H9 (cell line): ENCODE measurements around the gene FXYD4. TPM values are rescaled to one million over a fixed set of nuclear protein-coding genes. Genes with fewer than 3 reads are reported as not detected.
A peak's percentile ranks its signal among the peaks of the same experiment; 100 is the strongest.

Experiments
- DNase-seq: peaks from one replicate; pipeline ENCODE4 v3.0.0-alpha.2; 2017
- H2AFZ ChIP-seq: one replicate; pipeline ENCODE4 v1.6.1; 2013; ENCODE audit warnings: mild to moderate bottlenecking, low read length, control low read depth, moderate library complexity
- H2AK5ac ChIP-seq: 2 replicates; pipeline ENCODE4 v1.6.1; 2013; ENCODE audit warnings: low read length, control low read depth, mixed read lengths; ENCODE audit not compliant: insufficient read length
- H2BK120ac ChIP-seq: one replicate; pipeline ENCODE4 v1.6.1; 2013; ENCODE audit warnings: low read depth, mild to moderate bottlenecking, low read length, control low read depth, inconsistent platforms; ENCODE audit not compliant: poor library complexity, severe bottlenecking
- H2BK12ac ChIP-seq: 2 replicates; pipeline ENCODE4 v1.6.1; 2013; ENCODE audit warnings: low read length, control low read depth, mixed read lengths, low read depth; ENCODE audit not compliant: insufficient read length
- H2BK15ac ChIP-seq: 2 replicates; pipeline ENCODE4 v1.6.1; 2013; ENCODE audit warnings: low read depth, low read length, control low read depth
- H2BK20ac ChIP-seq: one replicate; pipeline ENCODE4 v1.6.1; 2013; ENCODE audit warnings: low read depth, mild to moderate bottlenecking, low read length, control low read depth, inconsistent platforms; ENCODE audit not compliant: poor library complexity, severe bottlenecking
- H2BK5ac ChIP-seq: 2 replicates; pipeline ENCODE4 v1.6.1; 2013; ENCODE audit warnings: low read length, control low read depth, mixed read lengths; ENCODE audit not compliant: insufficient read length
- H3K14ac ChIP-seq: 2 replicates; pipeline ENCODE4 v1.6.1; 2013; ENCODE audit warnings: low read length, control low read depth; ENCODE audit not compliant: insufficient read depth
- H3K18ac ChIP-seq: 2 replicates; pipeline ENCODE4 v1.6.1; 2013; ENCODE audit warnings: low read depth, mild to moderate bottlenecking, mixed read lengths, low read length, control low read depth; ENCODE audit not compliant: insufficient read length
- H3K23ac ChIP-seq: 2 replicates; pipeline ENCODE4 v1.6.1; 2013; ENCODE audit warnings: low read length, control low read depth, mixed read lengths, low read depth; ENCODE audit not compliant: insufficient read length
- H3K23me2 ChIP-seq: 2 replicates; pipeline ENCODE4 v1.6.1; 2013; ENCODE audit warnings: low read depth, mild to moderate bottlenecking, mixed read lengths, low read length, control low read depth; ENCODE audit not compliant: insufficient read length, poor library complexity, severe bottlenecking
- H3K27ac ChIP-seq: 2 replicates; pipeline ENCODE4 v1.5.1; 2013; ENCODE audit warnings: low read length, control low read depth, mixed read lengths, low read depth; ENCODE audit not compliant: insufficient read length
- H3K27me3 ChIP-seq: 2 replicates; pipeline ENCODE4 v1.6.1; 2013; ENCODE audit warnings: low read length, control low read depth, inconsistent platforms; ENCODE audit not compliant: insufficient read depth
- H3K4ac ChIP-seq: 2 replicates; pipeline ENCODE4 v1.6.1; 2013; ENCODE audit warnings: low read depth, mild to moderate bottlenecking, control low read depth, inconsistent platforms, low read length, moderate library complexity
- H3K4me1 ChIP-seq: 2 replicates; pipeline ENCODE4 v1.6.1; 2013; ENCODE audit warnings: low read length, control low read depth, inconsistent platforms; ENCODE audit not compliant: insufficient read depth
- H3K4me2 ChIP-seq: 2 replicates; pipeline ENCODE4 v1.6.1; 2013; ENCODE audit warnings: low read length, control low read depth, mixed read lengths; ENCODE audit not compliant: insufficient read length, insufficient read depth
- H3K56ac ChIP-seq: 2 replicates; pipeline ENCODE4 v1.6.1; 2013; ENCODE audit warnings: low read depth, mild to moderate bottlenecking, mixed read lengths, low read length, control low read depth; ENCODE audit not compliant: insufficient read length
- H3K79me1 ChIP-seq: 2 replicates; pipeline ENCODE4 v1.6.1; 2013; ENCODE audit warnings: low read depth, mild to moderate bottlenecking, moderate library complexity, low read length, control low read depth, inconsistent platforms; ENCODE audit not compliant: insufficient read depth, poor library complexity, severe bottlenecking
- H3K79me2 ChIP-seq: 2 replicates; pipeline ENCODE4 v1.6.1; 2013; ENCODE audit warnings: low read length, control low read depth, inconsistent platforms; ENCODE audit not compliant: insufficient read depth
- H3K9ac ChIP-seq: 2 replicates; pipeline ENCODE4 v1.6.1; 2013; ENCODE audit warnings: low read length, control low read depth, mixed read lengths; ENCODE audit not compliant: insufficient read length; ENCODE audit errors: extremely low read depth
- H3K9me3 ChIP-seq: one replicate; pipeline ENCODE4 v1.6.1; 2013; ENCODE audit warnings: low read depth, low read length, inconsistent platforms; ENCODE audit not compliant: control insufficient read depth
- H3T11ph ChIP-seq: one replicate; pipeline ENCODE4 v1.6.1; 2013; ENCODE audit warnings: mild to moderate bottlenecking, low read length, control low read depth, inconsistent platforms
- H4K20me1 ChIP-seq: one replicate; pipeline ENCODE4 v1.6.1; 2013; ENCODE audit not compliant: control insufficient read depth, insufficient read length, insufficient read depth
- H4K5ac ChIP-seq: 2 replicates; pipeline ENCODE4 v1.6.1; 2013; ENCODE audit warnings: low read depth, mild to moderate bottlenecking, mixed read lengths, low read length, control low read depth; ENCODE audit not compliant: insufficient read length
- H4K8ac ChIP-seq: replicated peaks from 2 replicates; pipeline ENCODE4 v1.6.1; 2013; ENCODE audit warnings: low read length, control low read depth, mixed read lengths, low read depth; ENCODE audit not compliant: insufficient read length
- H4K91ac ChIP-seq: 2 replicates; pipeline ENCODE4 v1.6.1; 2013; ENCODE audit warnings: low read depth, mild to moderate bottlenecking, moderate library complexity, mixed read lengths, low read length, control low read depth; ENCODE audit not compliant: insufficient read length
- H3K27ac Mint-ChIP-seq, 3 experiments: 2 replicates in 2 of 3; 3 replicates in 1 of 3; pipeline ENCODE4 v1.8.0; 2020 to 2021; ENCODE audit warnings: mixed read lengths in 3 of 3, mild to moderate bottlenecking in 1 of 3, moderate library complexity in 1 of 3
- H3K27me3 Mint-ChIP-seq: 2 replicates; pipeline ENCODE4 v1.8.0; 2021; ENCODE audit warnings: low read depth, mild to moderate bottlenecking, moderate library complexity, mixed read lengths
- H3K36me3 Mint-ChIP-seq, 3 experiments: 2 replicates in 2 of 3; 3 replicates in 1 of 3; pipeline ENCODE4 v1.8.0; 2020 to 2021; ENCODE audit warnings: low read depth in 3 of 3, mixed read lengths in 3 of 3; ENCODE audit not compliant: insufficient read depth in 1 of 3
- H3K4me1 Mint-ChIP-seq, 2 experiments: 2 replicates each; pipeline ENCODE4 v1.8.0; 2020; ENCODE audit warnings: mixed read lengths in 2 of 2
- H3K4me3 Mint-ChIP-seq, 2 experiments: 2 replicates in 1 of 2; 3 replicates in 1 of 2; pipeline ENCODE4 v1.8.0; 2020 to 2021; ENCODE audit warnings: mild to moderate bottlenecking in 2 of 2, mixed read lengths in 2 of 2, moderate library complexity in 1 of 2
- H3K9me3 Mint-ChIP-seq, 2 experiments: 2 replicates in 1 of 2; 3 replicates in 1 of 2; pipeline ENCODE4 v1.8.0; 2020; ENCODE audit warnings: mild to moderate bottlenecking in 2 of 2, mixed read lengths in 2 of 2, moderate library complexity in 1 of 2
- CTCF ChIP-seq: fragments of 200-600 bp; sonication (generic); conservative IDR thresholded peaks from 3 replicates; pipeline ENCODE4 v1.8.0; 2021; ENCODE audit warnings: antibody characterized with exemption, mild to moderate bottlenecking
- WGBS: extraction: QIAGEN DNeasy Blood & Tissue Kit; methylation state at CpG from one replicate; pipeline ENCODE4 v1.1.7; 2013; ENCODE audit warnings: missing lambda C conversion rate, low lambda C conversion rate, mixed read lengths; ENCODE audit not compliant: insufficient read length; ENCODE audit errors: extremely low coverage; 5-methylcytosine and 5-hydroxymethylcytosine counted together
- total RNA-seq: library from RNA; stranded (reverse); gene quantifications from 2 replicates; pipeline ENCODE4 v1.2.1, GENCODE V29; 2021

The FXYD4 gene
- total RNA-seq, 1 experiment from 2014 or later = not detected

DNA sequence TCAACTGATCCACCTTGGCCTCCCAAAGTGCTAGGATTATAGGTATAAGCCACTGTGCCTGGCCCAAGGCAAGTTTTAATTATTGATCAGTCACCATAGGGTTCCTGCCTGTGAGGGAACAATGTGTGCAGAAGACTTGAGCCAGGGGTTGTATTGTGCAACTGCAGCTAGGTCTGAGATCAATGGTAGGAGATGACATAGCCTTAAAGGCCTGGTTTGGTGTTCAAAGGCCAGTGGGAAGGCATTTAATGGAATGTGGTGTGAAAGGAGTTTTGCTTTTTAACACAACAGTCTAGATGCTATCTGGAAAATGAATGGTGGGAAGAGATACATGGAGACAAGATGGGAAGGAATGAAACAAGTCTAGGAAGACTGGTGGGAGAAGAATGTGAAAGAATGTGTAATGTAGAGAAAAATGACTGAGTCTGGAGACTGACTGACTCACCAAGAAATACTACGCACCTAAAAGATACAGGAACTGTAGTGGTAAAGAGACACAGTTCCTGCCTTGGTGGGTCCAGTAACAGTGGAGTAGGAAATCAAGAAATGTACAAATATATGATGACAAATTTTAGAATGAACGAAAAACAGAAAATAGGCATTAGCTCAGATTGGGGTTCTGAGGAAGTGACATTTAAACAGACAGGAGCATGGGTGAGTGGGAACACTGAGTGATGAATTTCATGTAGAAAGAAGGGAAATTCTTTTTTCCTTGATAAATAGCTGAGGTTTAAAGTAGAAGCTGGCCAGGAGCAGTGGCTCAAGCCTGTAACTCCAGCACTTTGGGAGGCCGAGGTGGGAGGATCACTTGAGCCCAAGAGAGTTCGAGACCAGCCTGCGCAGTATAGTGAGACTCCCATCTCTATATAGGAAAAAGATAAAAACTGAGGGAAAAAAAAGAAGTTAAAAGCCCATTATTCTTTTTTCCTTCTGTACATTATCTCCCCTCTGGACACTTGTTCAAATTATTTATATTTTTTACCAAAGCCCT is 28.2 kb downstream of the FXYD4 start:
- no peak overlapping the region for H3K23ac ChIP-seq
- no peak overlapping the region for H4K91ac ChIP-seq
- H4K20me1 ChIP-seq = no peaks in the 10 kb centered on the region
- H4K5ac ChIP-seq = no peak overlapping the region
- no peak overlapping the region for H2BK12ac ChIP-seq
- H2AK5ac ChIP-seq = no peak overlapping the region
- no peaks in the 10 kb centered on the region for H3K27me3 ChIP-seq
- no peak overlapping the region for H3K18ac ChIP-seq
- no CpG with 5 or more reads among the region's 5 CpGs for WGBS
- H3T11ph ChIP-seq = no peak overlapping the region
- H2BK5ac ChIP-seq = no peak overlapping the region
- peaks cover 67% of the 10 kb centered on the region for H3K79me2 ChIP-seq
- Mint-ChIP-seq H3K9me3 (no peaks in the 10 kb centered on the region; a peak in 1 of 5 replicates), H3K4me3 (no peak overlapping the region; a peak in 2 of 5 replicates), H3K27me3 (peaks cover 2% of the 10 kb centered on the region), H3K36me3 (peaks cover 15 to 47% (median 25%) of the 10 kb centered on the region in 3 experiments; a peak in 6 of 7 replicates), H3K27ac (peak overlapping the region; percentile 1 to 77 (median 53); a peak in 6 of 7 replicates), H3K4me1 (peaks cover 69 to 76% of the 10 kb centered on the region in 2 experiments)
- no peaks in the 10 kb centered on the region for H3K9me3 ChIP-seq
- H3K4me1 ChIP-seq = peaks cover 4% of the 10 kb centered on the region; the same call in 1 of the 2 replicates
- TF ChIP-seq CTCF = no peak
- no peak overlapping the region for H4K8ac ChIP-seq
- H3K14ac ChIP-seq = no peak overlapping the region
- H2AFZ ChIP-seq = no peak overlapping the region
- no peak overlapping the region for H2BK20ac ChIP-seq
- no peaks in the 10 kb centered on the region for H3K79me1 ChIP-seq
- no peak overlapping the region for H3K56ac ChIP-seq
- no peak for DNase-seq
- H3K4me2 ChIP-seq = no peak overlapping the region
- H2BK15ac ChIP-seq = no peak overlapping the region
- peak overlapping the region; percentile 27 for H3K27ac ChIP-seq
- H3K23me2 ChIP-seq = peaks cover 10% of the 10 kb centered on the region
- H3K4ac ChIP-seq = no peak overlapping the region
- no peak overlapping the region for H3K9ac ChIP-seq
- no peak overlapping the region for H2BK120ac ChIP-seq
